22Rv1 (cell line): ENCODE measurements around the gene PLVAP.

Experiments used
- H3K27ac ChIP-seq: fragments of 450-650 bp; 2 replicates; pipeline ENCODE4 v1.5.1; 2017
- CTCF ChIP-seq: fragments of 450-650 bp; IDR thresholded peaks from 2 replicates; pipeline ENCODE4 v1.5.1; 2017; ENCODE audit warnings: mild to moderate bottlenecking
- ZFX ChIP-seq: fragments of 450-650 bp; IDR thresholded peaks from 2 replicates; pipeline ENCODE4 v1.6.1; 2017; ENCODE audit warnings: antibody characterized with exemption, borderline replicate concordance

The PLVAP gene

GRCh38 chr19:17406046-17406886, 29.1 kb upstream of the PLVAP start:
- peak overlapping the region; percentile 67 for H3K27ac ChIP-seq
- TF ChIP-seq ZFX (no peak), CTCF (no peak)

GRCh38 chr19:17405250-17406045, 28.3 kb upstream of the PLVAP start, which contains the start of gene BST2:
TSS of gene BST2 (minus strand) at chr19:17405630. CDS start at chr19:17405575, 55 bp downstream.
- peak within 1 kb of the TSS; percentile 67 for H3K27ac ChIP-seq
- TF ChIP-seq CTCF (no peak), ZFX (no peak)

GRCh38 chr19:17404621-17405249, 27.6 kb upstream of the PLVAP start:
- TF ChIP-seq CTCF, result no peak
- no peak for TF ChIP-seq ZFX
- H3K27ac ChIP-seq, result peak overlapping the region; percentile 67

GRCh38 chr19:17404015-17404414, 26.9 kb upstream of the PLVAP start:
- no peak overlapping the region for H3K27ac ChIP-seq

GRCh38 chr19:17402982-17403855, 26.1 kb upstream of the PLVAP start:
- TF ChIP-seq CTCF, result no peak
- no peak overlapping the region for H3K27ac ChIP-seq

More at GRCh38 chr19:17404015-17404414, 26.9 kb upstream of the PLVAP start:
- TF ChIP-seq CTCF (no peak), ZFX (no peak)

GRCh38 chr19:17401628-17402027, 24.5 kb upstream of the PLVAP start:
- TF ChIP-seq CTCF (no peak), ZFX (no peak)
- H3K27ac ChIP-seq, result no peak overlapping the region
